Panc1 (cell line): ENCODE data around the gene CPLX3. TPM values are rescaled to one million over a fixed set of nuclear protein-coding genes. Genes with fewer than 3 reads are reported as not detected.

Experiments used
- ATAC-seq: fragments of 200-7000 bp; cut with Tn5 transposase; 2 replicates; pipeline ENCODE4 v1.9.1; 2020; ENCODE audit warnings: mild to moderate bottlenecking, moderate library complexity
- BruUV-seq: library from RNA; stranded (reverse); fragments of 400-500 nt; replicated peaks from 2 replicates; lab custom pipeline; 2021; lab: Mats Ljungman, UMichigan
- CTCF ChIA-PET: fragments of 300-600 bp; sonication (Branson Sonifier 250); formaldehyde crosslinking; loops from one replicate; lab custom pipeline; 2022; ENCODE audit warnings: antibody characterized with exemption; lab: Charles Lee
- POLR2A ChIA-PET: fragments of 300-600 bp; sonication (Branson Sonifier 250); formaldehyde crosslinking; loops from one replicate; lab custom pipeline; 2022; ENCODE audit warnings: antibody characterized with exemption; lab: Charles Lee
- DNase-seq: peaks from one replicate; pipeline ENCODE4 v3.0.0-alpha.2; 2010; ENCODE audit warnings: low read depth, low spot score
- H3K27ac ChIP-seq: 2 replicates; pipeline ENCODE4 v1.5.1; 2011; ENCODE audit warnings: mild to moderate bottlenecking, low read length, inconsistent platforms
- H3K27me3 ChIP-seq: fragments of 200-500 bp; sonication (Bioruptor generic); 2 replicates; pipeline ENCODE4 v1.6.0; 2014; ENCODE audit warnings: low read length, inconsistent platforms; ENCODE audit not compliant: control insufficient read depth, insufficient read depth
- H3K36me3 ChIP-seq: fragments of 200-500 bp; sonication (Bioruptor generic); 2 replicates; pipeline ENCODE4 v1.5.1; 2014; ENCODE audit warnings: inconsistent platforms, mild to moderate bottlenecking, low read length, moderate library complexity; ENCODE audit not compliant: control insufficient read depth, insufficient read depth
- H3K4me1 ChIP-seq: 2 replicates; pipeline ENCODE4 v1.5.1; 2011; ENCODE audit warnings: inconsistent platforms, mild to moderate bottlenecking, low read length, moderate library complexity; ENCODE audit not compliant: control insufficient read depth, insufficient read depth
- H3K4me3 ChIP-seq, 2 experiments: 2 replicates each; pipeline ENCODE4 v1.5.1; 2011 to 2012; ENCODE audit warnings: low read depth in 2 of 2, low read length in 2 of 2, mild to moderate bottlenecking in 2 of 2, inconsistent platforms in 1 of 2, moderate library complexity in 1 of 2
- H3K9me3 ChIP-seq: fragments of 200-500 bp; sonication (Bioruptor generic); 2 replicates; pipeline ENCODE4 v1.5.1; 2014; ENCODE audit warnings: low read depth, mild to moderate bottlenecking, inconsistent platforms, low read length, moderate library complexity; ENCODE audit not compliant: control insufficient read depth, insufficient read depth
- CTCF ChIP-seq: fragments of 450-650 bp; IDR thresholded peaks from 2 replicates; pipeline ENCODE4 v1.5.1; 2017; ENCODE audit warnings: mild to moderate bottlenecking
- POLR2AphosphoS5 ChIP-seq: IDR thresholded peaks from 2 replicates; pipeline ENCODE4 v1.6.1; 2012; ENCODE audit warnings: mild to moderate bottlenecking, low read depth, low read length, moderate library complexity
- REST ChIP-seq, 2 experiments: IDR thresholded peaks; 2 replicates each; pipeline ENCODE4 v1.6.1; 2011 to 2012; ENCODE audit warnings: low read depth in 2 of 2, control low read depth in 1 of 2, low read length in 1 of 2, mild to moderate bottlenecking in 1 of 2, moderate library complexity in 1 of 2; ENCODE audit not compliant: insufficient read depth in 1 of 2
- SIN3A ChIP-seq: IDR thresholded peaks from 2 replicates; pipeline ENCODE4 v1.6.1; 2012; ENCODE audit warnings: low read depth, mild to moderate bottlenecking, low read length, moderate library complexity, borderline replicate concordance; ENCODE audit not compliant: insufficient read depth
- TCF7L2 ChIP-seq: IDR thresholded peaks from 2 replicates; pipeline ENCODE4 v1.6.1; 2011; ENCODE audit warnings: mild to moderate bottlenecking, low read depth, low read length, inconsistent platforms
- in situ Hi-C: cut with HindIII; loops from 2 replicates; pipeline ENCODE4 v1.10.0; 2016; ENCODE audit warnings: low sequenced_read_pairs, low pct_unique_long_range_greater_than_20kb
- intact Hi-C: fragments of 100-400 bp; cut with micrococcal nuclease; formaldehyde crosslinking; loops from one replicate; pipeline ENCODE4 v1.10.0; 2022; ENCODE audit not compliant: unreplicated experiment
- total RNA-seq: library from RNA; stranded (reverse); gene quantifications from one replicate; pipeline ENCODE4 v1.2.1, GENCODE V29; 2021; ENCODE audit not compliant: unreplicated experiment

The CPLX3 gene
- total RNA-seq, 1 experiment from 2014 or later = not detected

GRCh38 chr15:74777769-74778598, 48.4 kb upstream of the CPLX3 start:
- intact Hi-C loops = loop anchor here (10.0 kb wide), 2 partner anchors 57 to 177 kb away; partner anchors contain the start of gene RPP25

More at GRCh38 chr15:74777769-74778598, 48.4 kb upstream of the CPLX3 start:
- no peak for DNase-seq
- H3K9me3 ChIP-seq = no peaks in the 10 kb centered on the region
- no peak overlapping the region for H3K27ac ChIP-seq
- H3K4me3 ChIP-seq = no peak overlapping the region
- CTCF ChIA-PET = interaction anchor here (0.5 to 1.3 kb wide), 3 partner anchors 9 to 145 kb away, joined by 3 to 6 read pairs (median 4); no protein-coding TSS in a partner anchor
- POLR2A ChIA-PET = no interaction called here
- in situ Hi-C loops = no loop called here
- BruUV-seq = no TSS peak
- peaks cover 3% of the 10 kb centered on the region; the same call in 1 of the 2 replicates for H3K36me3 ChIP-seq
- TF ChIP-seq SIN3A = no peak
- no peak for TF ChIP-seq CTCF
- TF ChIP-seq REST (IDR thresholded peaks at IDR 0.05; ENCODE audit: insufficient read depth in 1 of 2, low read depth in 2 of 2, low read length in 1 of 2) = no peak
- TF ChIP-seq POLR2AphosphoS5 = no peak
- no peak for TF ChIP-seq TCF7L2
- no peaks in the 10 kb centered on the region for H3K27me3 ChIP-seq
- no peak for ATAC-seq
- peaks cover 26% of the 10 kb centered on the region for H3K4me1 ChIP-seq
